Stimulated activated CD8-positive, alpha-beta memory T cell treated with anti-CD3 and anti-CD28 coated beads, Interleukin-4, amount 100 ng/mL, for 1 hour (primary cell): ENCODE results near the gene CLASP1.
"Not testable (repeated sequence)": the region's sequence is repeated elsewhere in the genome, so short reads cannot be mapped to it uniquely, and the experiment has no call there.

Source experiments
- DNase-seq, 2 donors: peaks; one replicate each; pipeline ENCODE4 v3.0.0-alpha.2; 2020; ENCODE audit warnings: low read depth in 2 of 2, low spot score in 1 of 2

CLASP1 gene

DNA sequence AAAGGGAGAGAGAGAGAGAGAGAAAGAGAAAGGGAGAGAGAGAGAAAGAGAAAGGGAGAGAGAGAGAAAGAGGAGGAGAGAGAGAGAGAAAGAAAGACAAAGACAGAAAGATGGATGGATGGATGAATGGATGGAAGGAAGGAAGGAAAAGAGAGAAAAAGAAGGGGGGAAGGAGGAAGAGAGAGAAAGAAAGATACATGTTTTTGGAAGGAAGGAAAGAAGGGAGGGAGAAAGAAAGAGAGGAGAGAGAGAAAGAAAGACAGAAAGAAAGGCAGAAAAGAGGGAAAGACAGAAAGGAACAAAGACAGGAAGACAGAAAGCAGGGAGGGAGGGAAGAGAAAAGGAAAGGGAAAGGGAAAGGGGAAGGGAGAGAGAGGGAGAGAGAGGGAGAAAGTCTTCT lies 67.0 kb downstream of the CLASP1 start:
- no peak for DNase-seq

DNA sequence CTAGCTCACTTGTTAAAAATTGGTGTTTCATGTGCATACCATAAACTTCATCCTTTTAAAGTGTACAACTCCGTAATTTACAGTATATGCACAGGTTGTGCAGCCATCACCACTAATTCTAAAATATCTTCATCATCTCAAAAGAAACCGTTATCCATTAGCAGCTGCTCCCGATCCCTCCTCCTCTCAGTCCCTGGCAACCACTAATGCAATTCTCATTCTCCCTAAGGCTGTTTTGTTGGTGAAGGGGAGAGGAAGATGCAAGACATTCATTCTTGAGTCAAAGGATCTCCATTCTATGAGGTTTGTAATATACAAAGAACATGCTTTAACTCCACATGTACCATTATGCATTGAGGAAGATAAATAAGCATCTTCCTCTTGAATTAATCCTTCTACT lies 70.0 kb downstream of the CLASP1 start:
- DNase-seq: no peak

DNA sequence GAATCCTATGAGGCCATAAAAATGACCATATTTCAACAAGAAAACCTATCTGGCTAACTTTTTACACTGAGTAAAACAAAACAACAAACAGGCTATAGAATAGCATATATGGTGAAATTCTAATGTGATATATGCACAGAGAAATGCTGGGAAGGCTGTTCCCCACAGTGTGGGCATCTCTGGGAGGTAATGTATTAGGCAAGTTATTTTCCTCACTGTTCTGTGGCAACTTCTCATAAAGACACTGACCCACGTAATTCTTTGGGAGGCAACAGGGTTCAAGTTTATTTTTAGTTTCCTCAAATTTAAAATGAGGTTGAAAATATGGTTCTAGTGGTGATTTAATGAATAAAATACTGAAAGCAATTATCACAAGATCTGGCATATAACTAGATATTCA lies 71.9 kb downstream of the CLASP1 start:
- no peak for DNase-seq

DNA sequence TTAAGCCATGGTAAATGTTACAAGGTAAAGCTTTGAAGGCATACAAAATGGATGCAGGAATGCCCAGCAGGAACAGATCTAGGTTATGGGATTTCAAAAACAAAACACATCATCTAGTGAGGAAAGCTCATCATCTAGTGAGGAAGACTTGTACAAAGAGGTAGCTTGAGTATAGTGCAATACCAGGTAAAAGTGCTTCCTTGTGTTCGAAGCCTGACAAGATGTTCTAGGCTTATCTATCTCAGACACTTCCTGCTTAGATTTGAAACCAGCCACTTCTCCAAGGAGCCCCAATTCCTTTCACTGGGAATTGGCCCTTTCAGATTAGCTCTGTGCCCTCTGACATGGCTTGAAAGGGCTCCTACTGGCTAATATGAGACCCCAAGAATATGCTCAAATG lies 73.0 kb downstream of the CLASP1 start:
- DNase-seq: no peak

DNA sequence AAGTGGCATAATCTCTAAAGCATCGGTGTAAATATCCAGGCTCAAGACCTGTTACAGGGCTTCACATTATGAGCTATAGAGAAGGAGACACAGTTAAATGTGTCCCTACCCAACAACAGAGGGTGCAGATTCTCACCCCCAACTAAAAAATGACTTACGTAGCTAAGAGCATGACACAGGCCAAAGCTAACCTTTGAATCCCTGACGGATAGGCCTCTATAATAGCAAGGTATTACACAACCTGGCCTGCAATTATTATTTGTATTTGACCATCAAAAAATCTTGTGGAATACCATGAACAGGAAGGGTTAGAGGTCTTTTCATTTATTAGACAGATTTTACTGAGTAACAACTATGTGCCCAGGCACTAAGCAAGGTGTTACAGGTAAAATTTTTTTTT lies 73.5 kb downstream of the CLASP1 start:
- no peak for DNase-seq

DNA sequence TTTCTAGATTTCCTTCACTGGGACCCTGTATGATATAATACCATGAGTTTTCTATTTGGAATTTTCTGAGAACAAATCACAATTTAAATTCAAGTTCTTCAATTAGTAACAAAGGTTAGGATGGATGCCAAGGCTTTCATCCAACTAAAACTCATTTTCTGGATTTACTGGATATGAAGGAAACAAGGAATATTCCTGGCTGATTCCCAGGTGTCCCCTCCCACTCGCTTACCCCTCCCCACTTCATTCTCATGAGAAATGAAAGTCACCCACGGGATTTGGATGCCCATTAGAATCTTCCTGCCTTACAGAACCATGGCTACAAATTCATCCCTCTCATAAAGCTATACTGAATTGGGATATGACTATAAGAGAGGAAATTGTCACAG lies 78.6 kb downstream of the CLASP1 start:
- no peak for DNase-seq

DNA sequence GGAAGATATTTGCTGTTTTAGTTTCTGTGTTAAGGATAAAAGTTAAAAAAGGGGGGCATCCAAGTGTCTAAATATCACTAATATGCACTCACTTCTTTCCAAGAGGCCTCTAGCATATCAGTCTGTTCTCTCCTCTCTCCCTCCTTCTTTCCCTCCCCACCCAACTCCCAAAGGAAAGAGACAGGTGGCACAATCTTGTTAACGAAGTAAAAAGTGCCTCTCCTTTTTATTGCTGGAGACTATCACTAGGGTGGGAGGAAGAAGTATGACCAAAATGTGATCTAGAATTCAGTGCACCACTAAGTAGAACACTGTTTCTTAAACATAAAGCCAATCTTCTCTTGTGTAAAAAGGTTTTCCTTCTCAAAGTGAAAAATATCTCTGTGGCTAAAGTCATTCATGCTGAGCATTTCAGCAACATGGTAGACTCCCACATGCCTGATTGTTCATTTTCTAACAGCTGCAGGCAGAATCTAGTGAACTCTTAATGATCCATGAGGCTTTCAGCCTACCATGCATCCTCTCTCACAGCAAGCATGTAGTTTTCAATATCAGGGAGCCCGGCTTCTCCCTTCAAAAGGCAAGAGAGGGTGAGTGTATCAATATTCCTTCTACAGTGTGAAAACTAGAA lies 79.1 kb downstream of the CLASP1 start:
- DNase-seq: no peak

DNA sequence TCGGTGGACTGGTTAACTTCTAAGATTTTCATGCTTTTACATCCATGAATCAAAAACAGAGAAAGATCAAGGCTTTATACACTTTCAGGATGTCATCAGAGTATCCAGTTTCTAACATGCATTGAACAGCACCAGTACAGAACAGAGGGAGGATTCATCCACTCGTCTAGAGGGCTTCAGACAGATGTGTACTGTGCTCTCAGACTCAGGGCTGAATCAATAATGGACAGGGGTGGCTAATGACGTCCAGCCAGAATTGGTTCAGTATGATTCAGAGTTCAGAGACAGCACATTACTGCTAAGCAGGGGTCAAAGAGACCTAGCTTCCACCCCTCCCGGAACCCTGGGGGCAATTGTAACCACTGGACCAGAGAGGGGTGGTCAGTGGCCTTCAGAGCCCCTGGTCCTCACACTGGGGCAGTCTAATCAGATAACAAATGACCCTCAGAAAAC lies 81.3 kb downstream of the CLASP1 start:
- no peak for DNase-seq

DNA sequence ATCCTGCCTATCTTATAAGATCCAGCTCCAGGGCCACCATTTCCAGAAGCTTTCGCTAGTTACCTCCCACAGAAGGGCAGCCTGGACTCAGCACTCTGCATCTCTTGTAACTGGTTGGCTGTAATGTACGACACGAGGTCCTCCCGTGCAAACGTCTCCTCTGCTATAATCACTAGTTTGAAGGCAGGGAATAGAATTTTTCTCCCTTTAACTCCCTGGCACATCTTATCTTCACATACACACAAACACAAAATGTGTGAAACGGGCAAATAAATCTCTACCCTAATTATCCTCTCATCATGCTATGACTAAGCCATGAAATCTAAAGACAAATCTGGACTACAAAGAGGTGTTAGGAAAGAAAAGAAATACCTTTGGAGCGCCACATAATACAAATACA lies 81.8 kb downstream of the CLASP1 start:
- no peak for DNase-seq

DNA sequence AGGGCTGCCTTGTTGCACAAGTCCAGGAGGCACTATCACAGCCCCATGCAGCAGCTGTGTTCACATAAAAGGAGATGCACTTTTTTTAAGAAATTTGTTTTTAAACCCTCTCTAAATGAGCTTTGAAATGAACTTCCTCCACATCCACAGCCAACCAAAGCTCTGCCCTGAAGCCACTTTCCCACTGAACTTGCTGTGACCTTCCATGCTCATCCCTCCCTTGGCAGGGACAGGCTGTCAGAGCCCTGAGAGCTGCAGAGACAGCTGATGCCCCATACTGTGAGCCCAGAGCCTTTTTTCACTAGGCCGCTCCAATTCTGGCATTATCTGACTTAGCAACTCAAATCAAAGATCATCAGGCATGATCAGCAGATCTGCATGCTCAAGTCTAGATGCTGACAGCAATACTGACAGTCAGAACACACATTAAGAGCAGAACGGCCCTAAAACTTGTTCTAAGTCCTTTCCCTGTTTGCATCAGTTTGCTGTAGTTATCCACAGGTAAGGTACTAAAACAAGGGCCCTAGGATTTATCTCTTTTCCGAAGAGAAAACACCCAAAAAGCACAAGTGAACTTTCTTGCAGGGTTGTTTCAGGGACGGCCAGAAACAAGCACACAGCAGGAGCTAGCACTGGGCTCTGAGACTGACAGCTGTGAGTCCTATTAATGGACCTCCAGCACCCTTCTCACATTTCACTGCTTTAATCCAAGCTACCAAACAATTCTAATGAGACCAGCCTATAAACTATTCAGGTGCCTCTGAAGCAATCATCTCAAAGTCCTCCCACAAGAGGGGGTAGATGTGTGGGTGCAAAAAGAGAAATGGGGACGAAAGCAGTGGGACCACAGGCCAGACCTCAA lies 83.6 kb downstream of the CLASP1 start:
- DNase-seq: no peak

DNA sequence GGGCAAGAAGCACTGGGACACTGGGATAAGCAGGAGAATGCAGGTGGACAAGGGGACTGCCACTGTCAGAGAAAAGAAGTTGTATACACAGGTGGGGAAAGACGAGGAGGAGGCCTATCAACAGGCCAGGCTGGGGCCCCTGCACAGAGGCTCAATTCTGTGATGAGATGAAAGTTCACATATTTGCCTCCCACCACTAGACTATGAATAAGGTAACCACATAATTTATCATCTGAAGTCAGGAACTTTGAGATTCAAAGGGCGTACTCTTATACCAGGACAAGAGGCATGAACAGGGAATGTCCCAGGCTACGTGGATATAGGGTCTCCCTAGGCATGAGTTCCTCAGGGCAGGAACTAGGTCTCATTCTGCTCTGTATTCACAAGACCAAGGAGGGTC lies 84.4 kb downstream of the CLASP1 start:
- no peak for DNase-seq

DNA sequence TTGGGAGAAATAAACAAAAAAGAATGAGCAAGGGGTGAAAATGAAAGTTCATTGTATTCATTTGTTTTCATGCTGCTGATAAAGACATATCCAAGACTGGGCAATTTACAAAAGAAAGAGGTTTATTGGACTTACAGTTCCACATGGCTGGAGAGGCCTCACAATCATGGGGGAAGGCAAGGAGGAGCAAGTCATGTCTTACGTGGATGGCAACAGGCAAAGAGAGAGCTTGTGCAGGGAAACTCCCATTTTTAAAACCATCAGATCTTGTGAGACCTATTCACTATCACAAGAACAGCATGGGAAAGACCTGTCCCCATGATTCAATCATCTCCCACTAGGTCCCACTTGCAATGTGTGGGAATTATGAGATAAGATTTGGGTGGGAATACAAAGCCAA lies 85.5 kb downstream of the CLASP1 start:
- DNase-seq: not testable (repeated sequence)

DNA sequence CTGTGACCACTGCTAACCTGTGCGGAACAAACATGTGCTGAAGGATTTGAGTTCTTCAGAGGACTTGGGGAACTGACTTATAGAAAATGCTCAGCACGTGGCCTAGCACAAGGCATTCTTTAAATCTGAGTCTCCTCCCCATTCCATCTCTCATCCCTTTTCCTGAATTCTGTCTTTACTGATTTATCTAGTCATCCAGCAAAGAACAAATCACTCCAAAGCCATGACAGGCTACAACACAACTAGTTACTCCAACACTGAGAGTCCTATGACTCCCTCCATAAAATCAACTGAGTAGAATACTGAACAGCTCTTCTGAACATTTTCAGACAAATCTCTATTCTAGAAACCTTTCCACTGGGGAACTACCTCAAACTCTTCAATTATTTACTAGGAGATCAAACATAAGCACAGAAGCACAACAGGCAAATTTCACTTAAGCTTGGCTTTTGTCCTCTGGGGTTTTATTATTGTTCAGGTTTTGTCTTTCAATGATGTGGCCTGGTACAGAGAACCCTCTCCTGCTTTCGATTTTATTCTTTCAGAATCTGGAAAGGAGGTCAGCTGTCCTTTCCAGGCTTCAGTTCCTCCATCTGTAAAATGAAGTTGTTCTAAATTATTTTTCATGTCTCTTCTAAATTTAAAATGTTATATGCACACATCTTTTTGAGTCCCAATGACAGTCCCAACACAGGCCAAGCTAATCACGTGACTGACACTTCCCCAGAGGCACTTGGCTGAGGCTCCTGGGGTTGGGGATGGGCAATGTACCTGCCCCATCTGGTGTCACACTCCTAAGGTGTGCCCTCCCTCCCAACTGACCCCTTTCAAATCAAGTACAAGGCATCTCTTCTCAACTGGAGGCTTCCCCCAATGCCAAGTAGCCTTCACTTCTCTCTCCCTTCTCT lies 86.7 kb downstream of the CLASP1 start:
- no peak for DNase-seq

DNA sequence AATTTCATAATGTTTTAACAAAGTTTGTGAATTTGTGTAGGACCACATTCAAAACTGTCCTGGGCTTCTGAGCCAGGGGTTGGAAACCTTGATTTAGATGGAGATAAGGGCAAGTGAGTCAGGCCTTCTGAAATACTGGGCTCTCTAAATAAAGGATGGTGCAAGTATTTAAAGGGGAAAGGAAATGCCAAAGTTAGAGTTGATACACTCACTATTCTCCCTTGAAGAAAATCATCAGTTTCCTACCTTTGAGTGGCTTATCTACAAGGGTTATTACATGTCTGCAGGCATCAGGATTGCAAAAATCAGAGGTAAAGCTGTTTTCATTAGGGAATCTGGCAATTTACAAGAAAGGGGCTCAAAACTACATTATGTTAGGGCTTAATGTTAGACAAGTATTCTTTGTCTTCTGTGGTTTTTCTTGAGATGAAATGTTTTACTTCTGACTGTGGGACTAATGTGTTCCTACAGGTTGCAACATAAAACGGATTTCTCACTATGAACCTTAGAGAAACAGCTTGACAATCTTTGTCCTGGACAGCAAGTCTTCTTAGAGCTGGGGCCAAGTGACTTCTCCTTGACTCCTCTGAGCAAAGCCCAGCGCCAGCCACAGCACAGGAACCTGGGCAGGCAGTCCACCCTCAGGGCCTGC lies 87.5 kb downstream of the CLASP1 start:
- DNase-seq: no peak

DNA sequence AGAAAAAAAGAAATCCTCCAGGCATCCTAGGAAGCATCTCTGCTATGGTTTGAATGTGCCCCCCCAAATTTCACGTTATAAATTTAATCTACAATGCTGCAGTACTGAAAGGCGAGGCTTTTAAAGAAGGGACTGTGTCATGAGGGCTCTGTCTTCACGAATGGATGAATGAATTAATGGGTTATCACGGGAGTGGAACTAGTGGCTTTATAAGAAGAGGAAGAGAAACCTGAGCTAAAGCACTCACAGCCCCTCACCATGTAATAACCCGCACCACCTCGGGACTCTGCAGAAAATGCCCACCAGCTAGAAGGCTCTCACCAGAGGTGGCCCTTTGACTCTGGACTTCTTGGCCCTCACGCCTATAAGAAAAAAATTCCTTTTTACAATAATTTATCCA lies 90.9 kb downstream of the CLASP1 start:
- no peak for DNase-seq

DNA sequence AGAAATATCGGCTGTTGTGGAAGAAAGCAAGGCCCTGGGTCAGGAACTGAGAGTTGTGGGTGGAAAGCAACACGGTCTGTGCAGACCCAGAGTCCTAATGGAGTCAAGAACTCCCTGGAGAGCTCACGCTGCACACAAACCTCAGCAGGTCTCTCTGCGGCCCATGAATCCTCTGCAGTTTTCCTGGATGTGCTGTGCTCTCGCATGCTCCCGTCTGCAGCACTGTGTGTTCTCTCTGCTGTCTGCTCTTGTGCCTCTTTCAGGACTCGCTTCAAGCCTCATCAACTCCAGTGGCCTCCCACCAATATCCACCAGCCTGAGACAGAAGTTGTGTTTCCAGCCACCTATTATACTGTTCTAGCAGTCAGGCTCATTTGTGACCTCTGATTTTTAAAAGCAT lies 94.3 kb downstream of the CLASP1 start:
- no peak for DNase-seq

DNA sequence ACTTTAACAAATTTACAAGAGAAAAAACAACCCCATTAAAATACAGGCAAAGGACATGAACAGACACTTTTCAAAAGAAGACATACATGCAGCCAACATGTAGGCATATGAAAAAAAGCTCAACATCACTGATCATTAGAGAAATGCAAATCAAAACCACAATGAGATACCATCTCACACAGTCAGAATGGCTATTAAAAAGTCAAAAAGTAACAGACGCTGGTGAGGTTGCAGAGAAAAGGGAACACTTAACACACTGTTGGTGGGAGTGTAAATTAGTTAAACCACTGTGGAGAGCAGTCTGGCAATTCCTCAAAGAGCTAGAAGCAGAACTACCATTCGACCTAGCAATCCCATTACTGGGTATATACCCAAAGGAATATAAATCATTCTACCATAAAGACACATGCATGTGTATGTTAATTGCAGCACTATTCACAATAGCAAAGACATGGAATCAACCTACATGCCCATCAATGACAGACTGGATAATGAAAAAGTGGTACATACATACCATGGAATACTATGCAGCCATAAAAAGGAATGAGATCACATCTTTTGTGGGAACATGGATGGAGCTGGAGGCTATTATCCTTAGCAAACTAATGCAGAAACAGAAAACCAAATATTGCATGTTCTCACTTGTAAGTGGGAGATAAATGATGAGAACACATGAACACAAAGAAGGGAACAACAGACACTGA lies 96.6 kb downstream of the CLASP1 start:
- DNase-seq: not testable (repeated sequence)

DNA sequence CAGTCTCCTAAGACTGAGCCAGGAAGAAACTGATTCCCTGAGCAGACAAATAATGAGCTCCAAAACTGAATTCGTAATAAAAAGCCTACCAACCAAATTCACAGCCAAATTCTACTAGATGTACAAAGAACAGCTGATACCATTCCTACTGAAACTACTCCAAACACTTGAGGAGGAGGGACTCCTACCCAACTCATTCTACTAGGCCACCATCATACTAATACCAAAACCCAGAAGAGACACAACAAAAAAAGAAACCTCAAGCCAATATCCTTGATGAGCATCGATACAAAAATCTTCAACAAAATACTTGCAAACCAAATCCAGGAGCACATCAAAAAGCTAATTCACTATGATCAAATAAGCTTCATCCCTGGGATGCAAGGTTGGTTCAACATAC lies 98.6 kb downstream of the CLASP1 start:
- no peak for DNase-seq

DNA sequence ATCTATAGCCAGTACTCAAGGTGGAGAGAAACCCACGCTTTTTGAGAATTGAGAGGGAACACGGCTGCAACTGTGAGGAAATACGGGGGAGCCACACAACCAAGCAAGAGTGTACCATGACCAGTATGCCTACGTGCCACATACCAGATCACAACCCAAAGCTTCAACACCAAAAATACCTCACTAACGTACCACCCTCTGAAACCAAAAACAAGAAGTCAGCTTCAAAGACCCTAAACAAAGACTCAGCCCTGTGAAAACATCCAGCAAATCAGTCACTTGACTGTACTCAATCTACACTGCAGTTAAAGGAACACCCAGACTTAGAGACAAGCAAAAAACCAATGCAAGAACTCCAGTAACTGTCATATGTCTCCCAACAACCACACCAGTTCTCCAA lies 101.6 kb downstream of the CLASP1 start:
- no peak for DNase-seq

DNA sequence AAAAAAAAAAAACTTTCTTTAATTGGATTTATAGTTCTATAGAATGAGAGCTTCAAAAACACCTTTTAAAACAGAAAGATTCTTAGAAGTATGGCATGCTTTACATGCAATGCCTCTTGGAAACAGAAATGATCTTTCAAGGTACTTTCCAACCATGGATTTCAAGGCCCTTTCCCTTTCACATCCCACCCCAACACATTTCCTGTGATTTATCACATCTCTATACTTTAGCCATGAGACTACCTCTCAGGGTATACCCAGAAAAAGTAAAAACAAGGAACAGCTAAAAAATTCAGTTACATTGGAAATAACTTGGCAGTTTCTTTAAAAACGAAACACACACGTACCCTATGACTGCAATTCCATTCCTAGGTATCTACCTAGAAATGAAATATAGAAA lies 103.3 kb downstream of the CLASP1 start:
- DNase-seq: no peak

DNA sequence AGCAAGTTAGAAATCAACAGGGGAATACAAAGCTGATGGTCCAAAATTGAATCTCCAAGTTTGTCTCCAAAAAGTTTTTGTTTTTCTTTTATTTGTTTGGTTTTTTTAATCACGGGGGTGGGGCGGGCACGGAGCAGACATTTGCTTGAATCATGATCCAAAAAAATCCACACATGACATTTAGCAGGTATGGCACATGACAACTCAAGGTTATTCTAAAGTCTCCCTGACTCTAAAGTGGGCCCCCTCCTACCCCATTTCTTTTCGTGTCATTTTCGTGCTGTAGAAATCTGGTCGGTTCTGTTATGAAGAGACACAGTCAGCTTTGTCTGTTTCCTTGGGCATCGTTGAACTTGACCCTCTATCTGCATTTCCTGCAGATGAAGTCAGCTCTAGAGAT lies 104.0 kb downstream of the CLASP1 start:
- DNase-seq: no peak
